ENCODE data around the gene PSMD8. TPM values are rescaled to one million over a fixed set of nuclear protein-coding genes. Genes with fewer than 3 reads are reported as not detected.
"Not testable (repeated sequence)": the region's sequence is repeated elsewhere in the genome, so short reads cannot be mapped to it uniquely, and the experiment has no call there.

Gene PSMD8
- total and polyA plus RNA-seq, 4 donors = 177 to 209 (median 191) TPM

DNA sequence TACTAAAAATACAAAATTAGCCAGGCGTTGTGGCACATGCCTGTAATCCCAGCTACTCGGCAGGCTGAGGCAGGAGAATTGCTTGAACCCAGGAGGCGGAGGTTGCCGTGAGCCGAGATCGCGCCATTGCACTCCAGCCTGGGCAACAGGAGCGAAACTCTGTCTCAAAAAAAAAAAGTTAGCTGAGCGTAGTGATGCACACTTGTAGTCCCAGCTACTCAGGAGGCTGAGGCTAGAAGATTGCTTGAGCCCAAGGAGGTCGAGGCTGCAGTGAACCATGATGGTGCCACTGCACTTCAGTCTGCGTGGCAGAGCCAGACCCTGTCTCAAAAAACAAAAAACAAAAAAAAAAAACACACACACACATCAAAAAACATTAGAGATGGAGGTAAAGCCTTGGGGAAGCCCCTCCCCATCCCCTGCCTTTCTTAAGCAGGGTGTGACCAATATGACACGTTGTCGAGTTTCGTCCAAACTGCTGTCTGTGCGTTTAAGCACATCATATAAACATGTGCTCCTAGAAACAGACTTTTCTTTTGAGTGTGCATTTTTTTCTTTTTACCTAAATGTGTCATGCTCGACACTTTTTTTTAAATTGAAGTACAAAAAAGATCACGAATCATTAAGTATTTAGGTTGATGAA is 52.8 kb downstream of the PSMD8 start:
- not testable (repeated sequence) for H3K9me3 ChIP-seq (ENCODE audit: control insufficient read depth, insufficient read depth, low read length); H3K27me3 ChIP-seq (ENCODE audit: control insufficient read depth, insufficient read depth, low read length); DNase-seq (ENCODE audit: low read depth in 4 of 6, low spot score in 6 of 6); H3K36me3 ChIP-seq (ENCODE audit: control insufficient read depth, insufficient read depth, low read length); H3K27ac ChIP-seq (ENCODE audit: low read depth, low read length); H3K4me3 ChIP-seq (ENCODE audit: low read depth, low read length); H3K4me1 ChIP-seq (ENCODE audit: control insufficient read depth, insufficient read depth, low read length)
- 73% methylated on average over 10 of the region's 17 CpGs for WGBS (ENCODE audit: insufficient coverage)

DNA sequence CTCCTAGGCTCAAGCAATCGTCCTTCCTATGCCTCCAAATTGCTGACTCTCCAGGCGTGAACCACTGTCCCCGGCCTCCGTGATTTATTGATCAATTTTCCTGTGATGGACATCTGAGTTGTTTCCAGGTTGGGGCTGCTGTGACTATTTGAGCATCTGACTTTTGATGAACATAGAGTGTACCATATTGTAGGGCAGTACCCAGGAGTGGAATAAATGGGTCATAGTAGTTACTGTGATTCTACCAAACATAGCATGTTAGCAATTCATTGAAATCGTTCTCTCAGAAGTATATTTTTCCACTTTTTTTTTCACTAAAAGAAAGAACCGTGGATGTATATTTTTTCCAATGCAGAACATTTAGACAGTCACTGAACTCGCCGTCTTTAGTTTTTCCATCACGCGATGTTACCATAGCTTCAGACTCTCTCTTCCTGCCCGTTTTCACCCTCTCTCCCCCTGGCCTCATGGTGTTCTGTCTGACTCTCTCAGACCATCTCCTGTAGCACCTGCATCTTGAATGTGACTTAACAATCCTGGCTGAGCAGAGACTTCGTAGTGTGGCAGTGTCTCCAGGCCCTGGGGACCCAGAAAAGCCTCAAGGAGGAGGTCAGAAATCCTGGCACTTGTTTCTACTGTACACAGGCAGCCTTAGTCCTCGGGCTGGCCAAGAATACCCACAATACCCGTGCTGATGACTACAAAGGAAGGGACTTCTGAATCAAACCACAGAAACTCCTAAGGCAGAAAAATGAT is 54.9 kb downstream of the PSMD8 start:
- Histone ChIP-seq H3K36me3 (ENCODE audit: control insufficient read depth, insufficient read depth, low read length) (no peaks in the 10 kb centered on the region), H3K4me1 (ENCODE audit: control insufficient read depth, insufficient read depth, low read length) (peaks cover 16% of the 10 kb centered on the region), H3K27ac (ENCODE audit: low read depth, low read length) (no peak overlapping the region), H3K9me3 (ENCODE audit: control insufficient read depth, insufficient read depth, low read length) (no peaks in the 10 kb centered on the region), H3K27me3 (ENCODE audit: control insufficient read depth, insufficient read depth, low read length) (peaks cover 12% of the 10 kb centered on the region), H3K4me3 (ENCODE audit: low read depth, low read length) (no peak overlapping the region)
- WGBS (ENCODE audit: insufficient coverage) = 70% methylated on average over 13 of the region's 14 CpGs
- DNase-seq (ENCODE audit: low read depth in 4 of 6, low spot score in 6 of 6) = no peak

DNA sequence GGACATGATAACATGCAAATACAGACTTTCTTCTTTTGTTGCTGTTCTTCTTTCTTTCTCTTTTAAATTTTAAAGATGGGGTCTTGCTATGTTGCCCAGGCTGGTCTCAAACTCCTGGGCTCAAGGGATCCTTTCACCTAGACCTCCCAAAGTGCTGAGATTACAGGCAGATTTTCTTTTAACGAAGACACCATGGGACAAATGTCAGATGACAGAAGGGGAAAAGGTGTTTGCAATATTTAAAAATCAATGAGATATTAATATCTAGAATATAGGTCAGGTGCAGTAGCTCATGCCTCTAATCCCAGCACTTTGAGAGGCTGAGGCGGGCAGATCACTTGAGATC is 55.4 kb downstream of the PSMD8 start:
- Histone ChIP-seq H3K27me3 (ENCODE audit: control insufficient read depth, insufficient read depth, low read length) (peaks cover 16% of the 10 kb centered on the region), H3K27ac (ENCODE audit: low read depth, low read length) (no peak overlapping the region), H3K36me3 (ENCODE audit: control insufficient read depth, insufficient read depth, low read length) (no peaks in the 10 kb centered on the region), H3K9me3 (ENCODE audit: control insufficient read depth, insufficient read depth, low read length) (no peaks in the 10 kb centered on the region), H3K4me1 (ENCODE audit: control insufficient read depth, insufficient read depth, low read length) (peaks cover 22% of the 10 kb centered on the region), H3K4me3 (ENCODE audit: low read depth, low read length) (no peak overlapping the region)
- DNase-seq (ENCODE audit: low read depth in 4 of 6, low spot score in 6 of 6) = no peak
- no CpG with 5 or more reads among the region's 2 CpGs for WGBS (ENCODE audit: insufficient coverage)

DNA sequence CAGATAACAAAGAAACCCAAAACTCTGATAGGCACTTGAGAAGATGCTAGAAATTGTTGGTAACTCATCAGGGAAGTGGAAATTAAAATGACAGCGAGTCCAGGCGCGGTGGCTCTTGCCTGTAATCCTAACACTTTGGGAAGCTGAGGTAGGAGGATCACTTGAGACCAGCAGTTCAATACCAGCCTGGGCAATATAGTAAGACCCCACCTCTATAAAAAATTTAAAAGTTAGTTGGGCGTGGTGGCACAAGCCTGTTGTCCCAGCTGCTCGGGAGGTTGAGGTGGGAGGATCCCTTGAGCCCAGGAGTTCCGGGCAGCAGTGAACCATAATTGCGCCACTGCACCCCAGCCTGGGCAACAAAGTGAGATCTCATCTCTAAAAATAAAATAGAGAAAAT is 56.6 kb downstream of the PSMD8 start:
- H3K4me1 ChIP-seq (ENCODE audit: control insufficient read depth, insufficient read depth, low read length) = peaks cover 21% of the 10 kb centered on the region
- H3K36me3 ChIP-seq (ENCODE audit: control insufficient read depth, insufficient read depth, low read length) = no peaks in the 10 kb centered on the region
- H3K27me3 ChIP-seq (ENCODE audit: control insufficient read depth, insufficient read depth, low read length) = peaks cover 17% of the 10 kb centered on the region
- no peak overlapping the region for H3K27ac ChIP-seq (ENCODE audit: low read depth, low read length)
- WGBS (ENCODE audit: insufficient coverage) = no CpG with 5 or more reads among the region's 7 CpGs
- no peak overlapping the region for H3K4me3 ChIP-seq (ENCODE audit: low read depth, low read length)
- DNase-seq (ENCODE audit: low read depth in 4 of 6, low spot score in 6 of 6) = no peak
- no peaks in the 10 kb centered on the region for H3K9me3 ChIP-seq (ENCODE audit: control insufficient read depth, insufficient read depth, low read length)

DNA sequence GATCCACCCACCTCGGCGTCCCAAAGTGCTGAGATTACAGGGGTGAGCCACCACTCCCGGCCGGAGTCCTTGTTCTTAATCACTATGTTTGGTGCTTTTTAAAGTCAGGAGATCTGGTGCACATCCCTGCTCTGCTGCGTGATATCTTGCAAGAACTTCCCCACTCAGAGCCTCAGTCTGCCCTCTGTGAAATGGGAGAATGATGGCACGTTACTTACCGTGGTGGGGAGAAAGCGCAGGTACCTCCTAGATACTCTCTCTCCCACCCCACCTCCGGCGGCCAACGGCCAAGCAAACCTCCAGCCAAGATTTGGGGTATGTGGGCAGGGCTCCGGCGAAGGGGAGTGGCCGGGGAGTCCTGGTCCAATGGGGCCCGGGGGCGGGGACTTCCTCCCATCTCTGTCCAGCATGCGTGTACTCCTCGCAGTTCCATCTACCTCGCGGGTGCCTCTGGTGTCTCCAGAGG is 58.9 kb downstream of the PSMD8 start, which contains the start of gene RYR1:
Gene RYR1, plus strand, starts transcription at position 424 of the 466 bp plus-strand sequence. CDS start 139 bp downstream, outside the sequence.
- Histone ChIP-seq H3K36me3 (ENCODE audit: control insufficient read depth, insufficient read depth, low read length) (no peaks in the 10 kb centered on the region), H3K27me3 (ENCODE audit: control insufficient read depth, insufficient read depth, low read length) (peaks cover 17% of the 10 kb centered on the region), H3K4me3 (ENCODE audit: low read depth, low read length) (peak within 1 kb of the TSS; percentile 0), H3K27ac (ENCODE audit: low read depth, low read length) (no peak within 1 kb of the TSS), H3K9me3 (ENCODE audit: control insufficient read depth, insufficient read depth, low read length) (no peaks in the 10 kb centered on the region), H3K4me1 (ENCODE audit: control insufficient read depth, insufficient read depth, low read length) (peaks cover 20% of the 10 kb centered on the region)
- WGBS (ENCODE audit: insufficient coverage) = 25% methylated on average over 10 of the region's 20 CpGs
- DNase-seq (ENCODE audit: low read depth in 4 of 6, low spot score in 6 of 6) = peak in 3 of 6 donors; percentile 9 to 37 (median 24)

Other genes starting within 250 kb of the PSMD8 start
- gene DPF1, start 150.3 kb upstream of the PSMD8 start, total RNA-seq = 10 to 100 TPM; 12.4 to 14.4 TPM
- gene DPF1, start 150.3 kb upstream of the PSMD8 start, polyA plus RNA-seq (ENCODE audit: insufficient read length in 2 of 2) = 10 to 100 TPM; 65.5 to 90.1 TPM
- 1 to 10 TPM; 4.0 to 9.4 TPM for gene PPP1R14A, start 118.2 kb upstream of the PSMD8 start, total RNA-seq
- 10 to 100 TPM; 19.5 to 24.5 TPM for gene PPP1R14A, start 118.2 kb upstream of the PSMD8 start, polyA plus RNA-seq (ENCODE audit: insufficient read length in 2 of 2)
- 100 to 1,000 TPM in 1 of 2 donors, 10 to 100 TPM in 1; 95.5 to 242 TPM for gene SPINT2, start 110.0 kb upstream of the PSMD8 start, total RNA-seq
- gene SPINT2, start 110.0 kb upstream of the PSMD8 start, polyA plus RNA-seq (ENCODE audit: insufficient read length in 2 of 2) = 100 to 1,000 TPM; 111 to 212 TPM
- gene C19orf33, start 70.3 kb upstream of the PSMD8 start, total RNA-seq = 100 to 1,000 TPM in 1 of 2 donors, 10 to 100 TPM in 1; 12.4 to 134 TPM
- gene C19orf33, start 70.3 kb upstream of the PSMD8 start, polyA plus RNA-seq (ENCODE audit: insufficient read length in 2 of 2) = 10 to 100 TPM in 1 of 2 donors, under 1 TPM in 1; 0.97 to 13.5 TPM
- gene YIF1B, start 58.6 kb upstream of the PSMD8 start, total RNA-seq = 10 to 100 TPM; 41.7 to 61.2 TPM
- 10 to 100 TPM; 68.0 to 88.1 TPM for gene YIF1B, start 58.6 kb upstream of the PSMD8 start, polyA plus RNA-seq (ENCODE audit: insufficient read length in 2 of 2)
- 1 to 10 TPM; 1.8 to 4.4 TPM for gene KCNK6, start 54.7 kb upstream of the PSMD8 start, total RNA-seq
- gene KCNK6, start 54.7 kb upstream of the PSMD8 start, polyA plus RNA-seq (ENCODE audit: insufficient read length in 2 of 2) = 1 to 10 TPM in 1 of 2 donors, under 1 TPM in 1; 0.98 to 2.1 TPM
- gene CATSPERG, start 38.7 kb upstream of the PSMD8 start, total RNA-seq = 1 to 10 TPM; 3.7 to 5.8 TPM
- 10 to 100 TPM in 1 of 2 donors, 1 to 10 TPM in 1; 4.0 to 10.3 TPM for gene CATSPERG, start 38.7 kb upstream of the PSMD8 start, polyA plus RNA-seq (ENCODE audit: insufficient read length in 2 of 2)
- under 1 TPM in 1 of 2 donors, not detected in 1; 0.28 TPM for gene GGN, start 13.5 kb downstream of the PSMD8 start, total RNA-seq
- gene GGN, start 13.5 kb downstream of the PSMD8 start, polyA plus RNA-seq (ENCODE audit: insufficient read length in 2 of 2) = 1 to 10 TPM; 1.3 to 1.9 TPM
- gene SPRED3, start 14.1 kb downstream of the PSMD8 start, total RNA-seq = 1 to 10 TPM; 1.3 to 1.9 TPM
- gene SPRED3, start 14.1 kb downstream of the PSMD8 start, polyA plus RNA-seq (ENCODE audit: insufficient read length in 2 of 2) = 1 to 10 TPM; 8.3 to 9.3 TPM
- gene FAM98C, start 28.5 kb downstream of the PSMD8 start, total RNA-seq = 10 to 100 TPM; 10.5 to 20.4 TPM
- 10 to 100 TPM; 38.0 to 52.3 TPM for gene FAM98C, start 28.5 kb downstream of the PSMD8 start, polyA plus RNA-seq (ENCODE audit: insufficient read length in 2 of 2)
- 1 to 10 TPM; 1.2 to 1.6 TPM for gene RASGRP4, start 51.6 kb downstream of the PSMD8 start, total RNA-seq
- 1 to 10 TPM; 1.5 to 2.0 TPM for gene RASGRP4, start 51.6 kb downstream of the PSMD8 start, polyA plus RNA-seq (ENCODE audit: insufficient read length in 2 of 2)
- 1 to 10 TPM; 6.0 to 6.9 TPM for gene RYR1, start 59.1 kb downstream of the PSMD8 start, total RNA-seq
- 10 to 100 TPM; 14.1 to 15.1 TPM for gene RYR1, start 59.1 kb downstream of the PSMD8 start, polyA plus RNA-seq (ENCODE audit: insufficient read length in 2 of 2)
- 1 to 10 TPM; 1.6 to 2.4 TPM for gene MAP4K1, start 243.4 kb downstream of the PSMD8 start, total RNA-seq
- gene MAP4K1, start 243.4 kb downstream of the PSMD8 start, polyA plus RNA-seq (ENCODE audit: insufficient read length in 2 of 2) = 10 to 100 TPM in 1 of 2 donors, 1 to 10 TPM in 1; 8.9 to 12.2 TPM
- gene EIF3K, start 244.6 kb downstream of the PSMD8 start, total RNA-seq = 100 to 1,000 TPM; 110 to 266 TPM
- 100 to 1,000 TPM; 254 to 268 TPM for gene EIF3K, start 244.6 kb downstream of the PSMD8 start, polyA plus RNA-seq (ENCODE audit: insufficient read length in 2 of 2)

Measured in spinal cord (tissue), 10 donors.